Measurements from ENCODE around the gene CNDP2.

The CNDP2 gene

GRCh38 chr18:74571895-74572680 lies 75.9 kb downstream of the CNDP2 start:
- DNase-seq (ENCODE audit: low read depth): no peak

- no peak for DNase-seq (ENCODE audit: low read depth)
Observed at GRCh38 chr18:74573053-74573452, 76.9 kb downstream of the CNDP2 start.

Data from fibroblast of gingiva (primary cell).